ENCODE results near the gene LRMDA.

The LRMDA gene

GRCh38 chr10:75525067-75525466 is 93.6 kb downstream of the LRMDA start:
- no peak overlapping the region for H3K4me3 ChIP-seq (ENCODE audit: low read depth, low read length)
- TF ChIP-seq CTCF (IDR thresholded peaks at IDR 0.05; ENCODE audit: control insufficient read depth, extremely low read depth, insufficient read depth), result no peak
- DNase-seq (ENCODE audit: low read depth), result no peak

GRCh38 chr10:75525646-75526045 is 94.2 kb downstream of the LRMDA start:
- no peak overlapping the region for H3K4me3 ChIP-seq (ENCODE audit: low read depth, low read length)
- no peak for DNase-seq (ENCODE audit: low read depth)
- no peak for TF ChIP-seq CTCF (IDR thresholded peaks at IDR 0.05; ENCODE audit: control insufficient read depth, extremely low read depth, insufficient read depth)

GRCh38 chr10:75527542-75527941 is 96.1 kb downstream of the LRMDA start:
- no peak for DNase-seq (ENCODE audit: low read depth)
- no peak for TF ChIP-seq CTCF (IDR thresholded peaks at IDR 0.05; ENCODE audit: control insufficient read depth, extremely low read depth, insufficient read depth)
- no peak overlapping the region for H3K4me3 ChIP-seq (ENCODE audit: low read depth, low read length)

- no peak for TF ChIP-seq CTCF (IDR thresholded peaks at IDR 0.05; ENCODE audit: control insufficient read depth, extremely low read depth, insufficient read depth)
- DNase-seq (ENCODE audit: low read depth), result no peak
- no peak overlapping the region for H3K4me3 ChIP-seq (ENCODE audit: low read depth, low read length)
These were observed 97.0 kb downstream of the LRMDA start for GRCh38 chr10:75528392-75528791.

- DNase-seq (ENCODE audit: low read depth), result no peak
- no peak overlapping the region for H3K4me3 ChIP-seq (ENCODE audit: low read depth, low read length)
- no peak for TF ChIP-seq CTCF (IDR thresholded peaks at IDR 0.05; ENCODE audit: control insufficient read depth, extremely low read depth, insufficient read depth)
These were observed 98.9 kb downstream of the LRMDA start for GRCh38 chr10:75530299-75530698.

- no peak overlapping the region for H3K4me3 ChIP-seq (ENCODE audit: low read depth, low read length)
- no peak for DNase-seq (ENCODE audit: low read depth)
- TF ChIP-seq CTCF (IDR thresholded peaks at IDR 0.05; ENCODE audit: control insufficient read depth, extremely low read depth, insufficient read depth), result no peak
These were observed 100.2 kb downstream of the LRMDA start for GRCh38 chr10:75531571-75532031.

- DNase-seq (ENCODE audit: low read depth), result no peak
- no peak for TF ChIP-seq CTCF (IDR thresholded peaks at IDR 0.05; ENCODE audit: control insufficient read depth, extremely low read depth, insufficient read depth)
- no peak overlapping the region for H3K4me3 ChIP-seq (ENCODE audit: low read depth, low read length)
These were observed 101.0 kb downstream of the LRMDA start for GRCh38 chr10:75532253-75532924.

All from LNCaP clone FGC (cell line).